Neural cell (in vitro differentiated cells): ENCODE results near the gene RDH8. TPM values are rescaled to one million over a fixed set of nuclear protein-coding genes. Genes with fewer than 3 reads are reported as not detected.

Experiments
- H2AFZ ChIP-seq: fragments of 200-600, 300-800 bp; sonication (generic), shearing (Covaris generic); 2 replicates; pipeline ENCODE4 v1.6.0; 2014; ENCODE audit warnings: low read depth, mild to moderate bottlenecking, antibody characterized with exemption, low read length, moderate library complexity
- H3F3A ChIP-seq: fragments of 200-600 bp; shearing (Covaris generic); 2 replicates; pipeline ENCODE4 v1.6.1; 2016; ENCODE audit warnings: mild to moderate bottlenecking, moderate library complexity, mixed read lengths, antibody characterized with exemption, low read length; ENCODE audit not compliant: insufficient read depth, poor library complexity, severe bottlenecking
- H3K27ac ChIP-seq: fragments of 200-600, 300-800 bp; sonication (generic), shearing (Covaris generic); 2 replicates; pipeline ENCODE4 v1.5.1; 2014; ENCODE audit warnings: mild to moderate bottlenecking, low read length, moderate library complexity
- H3K27me3 ChIP-seq: fragments of 300-800, 200-600 bp; sonication (generic), shearing (Covaris generic); 2 replicates; pipeline ENCODE4 v1.6.0; 2014; ENCODE audit warnings: mild to moderate bottlenecking, low read depth, low read length, moderate library complexity; ENCODE audit not compliant: insufficient read depth
- H3K36me3 ChIP-seq: fragments of 300-800, 200-600 bp; sonication (generic), shearing (Covaris generic); 2 replicates; pipeline ENCODE4 v1.5.1; 2014; ENCODE audit warnings: mild to moderate bottlenecking, antibody characterized with exemption, low read length, moderate library complexity; ENCODE audit not compliant: insufficient read depth
- H3K4me2 ChIP-seq: fragments of 300-800, 200-600 bp; sonication (generic), shearing (Covaris generic); 2 replicates; pipeline ENCODE4 v1.6.0; 2014; ENCODE audit warnings: mild to moderate bottlenecking, low read length
- H3K4me3 ChIP-seq: fragments of 300-800, 200-600 bp; sonication (generic), shearing (Covaris generic); 2 replicates; pipeline ENCODE4 v1.5.1; 2014; ENCODE audit warnings: mild to moderate bottlenecking, low read length, moderate library complexity
- H3K79me2 ChIP-seq: fragments of 200-600 bp; shearing (Covaris generic); replicated peaks from 2 replicates; pipeline ENCODE4 v1.6.0; 2014; ENCODE audit warnings: mild to moderate bottlenecking, low read length, moderate library complexity; ENCODE audit not compliant: insufficient read depth
- H3K9ac ChIP-seq: fragments of 300-800, 200-600 bp; sonication (generic), shearing (Covaris generic); 2 replicates; pipeline ENCODE4 v1.6.1; 2016; ENCODE audit warnings: mild to moderate bottlenecking, low read length, mixed read lengths
- H3K9me2 ChIP-seq: fragments of 200-600 bp; shearing (Covaris generic); 2 replicates; pipeline ENCODE4 v1.6.1; 2016; ENCODE audit warnings: mild to moderate bottlenecking, low read length, mixed read lengths; ENCODE audit not compliant: insufficient read depth
- H3K9me3 ChIP-seq: fragments of 200-600, 300-800 bp; sonication (generic), shearing (Covaris generic); 2 replicates; pipeline ENCODE4 v1.6.1; 2016; ENCODE audit warnings: mild to moderate bottlenecking, mixed run types, low read length, moderate library complexity, mixed read lengths
- H4K20me1 ChIP-seq: fragments of 200-600 bp; shearing (Covaris generic); 2 replicates; pipeline ENCODE4 v1.6.1; 2016; ENCODE audit warnings: mild to moderate bottlenecking, mixed run types; ENCODE audit not compliant: insufficient read depth
- CTCF ChIP-seq: fragments of 450-650 bp; IDR thresholded peaks from 2 replicates; pipeline ENCODE4 v1.5.1; 2014; ENCODE audit warnings: antibody characterized with exemption, mild to moderate bottlenecking, moderate library complexity; ENCODE audit not compliant: poor library complexity, severe bottlenecking
- EP300 ChIP-seq: fragments of 450-650 bp; conservative IDR thresholded peaks from 2 replicates; pipeline ENCODE4 v1.6.1; 2014; ENCODE audit warnings: antibody characterized with exemption, mild to moderate bottlenecking, moderate library complexity; ENCODE audit not compliant: poor library complexity, severe bottlenecking
- EZH2 ChIP-seq: fragments of 200-600, 300-800 bp; shearing (Covaris generic), sonication (generic); IDR thresholded peaks from 2 replicates; pipeline ENCODE4 v1.6.1; 2014; ENCODE audit warnings: antibody characterized with exemption, low read length, borderline replicate concordance, mild to moderate bottlenecking; ENCODE audit not compliant: insufficient read depth, poor library complexity, severe bottlenecking
- MXI1 ChIP-seq: fragments of 450-650 bp; conservative IDR thresholded peaks from 2 replicates; pipeline ENCODE4 v1.6.1; 2014; ENCODE audit warnings: antibody characterized with exemption, mild to moderate bottlenecking; ENCODE audit not compliant: poor library complexity, severe bottlenecking
- POLR2AphosphoS5 ChIP-seq: IDR thresholded peaks from 2 replicates; pipeline ENCODE4 v1.6.1; 2012
- RAD21 ChIP-seq: fragments of 450-650 bp; conservative IDR thresholded peaks from 2 replicates; pipeline ENCODE4 v1.6.1; 2014; ENCODE audit warnings: antibody characterized with exemption, mild to moderate bottlenecking, moderate library complexity
- SMC3 ChIP-seq: fragments of 450-650 bp; conservative IDR thresholded peaks from 2 replicates; pipeline ENCODE4 v1.6.1; 2014; ENCODE audit warnings: antibody characterized with exemption, mild to moderate bottlenecking, moderate library complexity; ENCODE audit not compliant: poor library complexity
- TAF1 ChIP-seq: IDR thresholded peaks from 2 replicates; pipeline ENCODE4 v1.6.1; 2012; ENCODE audit warnings: low read depth
- polyA plus RNA-seq: library from polyadenylated mRNA; depleted of rRNA; stranded (reverse); fragments of >200 nt; gene quantifications from 2 replicates; pipeline ENCODE4 v1.2.3, GENCODE V29; 2014
- TF ChIP-seq, protein P1 (sequence below): IDR thresholded peaks from 2 replicates; pipeline ENCODE4 v1.6.1; 2012; ENCODE audit warnings: borderline replicate concordance

Gene RDH8
- polyA plus RNA-seq, 1 donor from 2014 or later, result not detected

DNA sequence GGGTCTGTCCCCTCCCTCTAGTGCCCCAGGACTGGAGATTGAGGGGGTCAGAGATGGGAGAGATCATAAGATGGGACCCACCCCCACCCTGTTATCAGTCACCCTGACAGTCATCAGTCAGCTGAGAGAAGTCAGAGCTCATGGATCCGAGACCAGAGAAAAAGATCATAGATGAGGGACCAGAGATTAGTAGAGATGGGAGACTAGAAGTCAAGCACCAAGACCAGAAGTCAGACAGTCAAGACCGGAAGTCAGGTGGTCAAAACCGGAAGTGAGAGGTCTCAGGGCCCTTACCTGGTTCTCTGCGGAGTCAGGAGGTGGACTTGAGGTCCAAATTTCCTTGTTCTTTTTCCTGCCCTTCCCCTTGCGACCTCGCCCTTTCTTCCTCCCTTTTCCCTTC lies 10.0 kb upstream of the RDH8 start:
- Histone ChIP-seq H4K20me1 (no peaks in the 10 kb centered on the region), H3F3A (no peaks in the 10 kb centered on the region), H3K9me2 (no peaks in the 10 kb centered on the region), H3K27ac (no peak overlapping the region), H3K9me3 (no peaks in the 10 kb centered on the region), H3K4me2 (no peak overlapping the region), H3K4me3 (no peak overlapping the region), H3K9ac (no peak overlapping the region), H3K27me3 (peaks cover 1% of the 10 kb centered on the region), H2AFZ (no peak overlapping the region), H3K79me2 (no peaks in the 10 kb centered on the region), H3K36me3 (no peaks in the 10 kb centered on the region)
- no peak for TF ChIP-seq SMC3
- no peak for TF ChIP-seq RAD21
- TF ChIP-seq TAF1, result no peak
- no peak for TF ChIP-seq POLR2AphosphoS5
- no peak for TF ChIP-seq MXI1
- TF ChIP-seq CTCF, result no peak
- no peak for TF ChIP-seq EP300
- TF ChIP-seq EZH2, result no peak
- TF ChIP-seq, protein P1, sequence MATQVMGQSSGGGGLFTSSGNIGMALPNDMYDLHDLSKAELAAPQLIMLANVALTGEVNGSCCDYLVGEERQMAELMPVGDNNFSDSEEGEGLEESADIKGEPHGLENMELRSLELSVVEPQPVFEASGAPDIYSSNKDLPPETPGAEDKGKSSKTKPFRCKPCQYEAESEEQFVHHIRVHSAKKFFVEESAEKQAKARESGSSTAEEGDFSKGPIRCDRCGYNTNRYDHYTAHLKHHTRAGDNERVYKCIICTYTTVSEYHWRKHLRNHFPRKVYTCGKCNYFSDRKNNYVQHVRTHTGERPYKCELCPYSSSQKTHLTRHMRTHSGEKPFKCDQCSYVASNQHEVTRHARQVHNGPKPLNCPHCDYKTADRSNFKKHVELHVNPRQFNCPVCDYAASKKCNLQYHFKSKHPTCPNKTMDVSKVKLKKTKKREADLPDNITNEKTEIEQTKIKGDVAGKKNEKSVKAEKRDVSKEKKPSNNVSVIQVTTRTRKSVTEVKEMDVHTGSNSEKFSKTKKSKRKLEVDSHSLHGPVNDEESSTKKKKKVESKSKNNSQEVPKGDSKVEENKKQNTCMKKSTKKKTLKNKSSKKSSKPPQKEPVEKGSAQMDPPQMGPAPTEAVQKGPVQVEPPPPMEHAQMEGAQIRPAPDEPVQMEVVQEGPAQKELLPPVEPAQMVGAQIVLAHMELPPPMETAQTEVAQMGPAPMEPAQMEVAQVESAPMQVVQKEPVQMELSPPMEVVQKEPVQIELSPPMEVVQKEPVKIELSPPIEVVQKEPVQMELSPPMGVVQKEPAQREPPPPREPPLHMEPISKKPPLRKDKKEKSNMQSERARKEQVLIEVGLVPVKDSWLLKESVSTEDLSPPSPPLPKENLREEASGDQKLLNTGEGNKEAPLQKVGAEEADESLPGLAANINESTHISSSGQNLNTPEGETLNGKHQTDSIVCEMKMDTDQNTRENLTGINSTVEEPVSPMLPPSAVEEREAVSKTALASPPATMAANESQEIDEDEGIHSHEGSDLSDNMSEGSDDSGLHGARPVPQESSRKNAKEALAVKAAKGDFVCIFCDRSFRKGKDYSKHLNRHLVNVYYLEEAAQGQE, result no peak

- H3K9ac ChIP-seq, result no peak overlapping the region
- H3K36me3 ChIP-seq, result no peaks in the 10 kb centered on the region
- no peaks in the 10 kb centered on the region for H3K79me2 ChIP-seq
- no peak overlapping the region for H3K4me3 ChIP-seq
- no peak overlapping the region for H3K4me2 ChIP-seq
- H3K27ac ChIP-seq, result no peak overlapping the region
- H3F3A ChIP-seq, result no peaks in the 10 kb centered on the region
- no peaks in the 10 kb centered on the region for H3K9me3 ChIP-seq
- no peak for TF ChIP-seq MXI1
- TF ChIP-seq TAF1, result no peak
- TF ChIP-seq EZH2, result no peak
- no peak for TF ChIP-seq SMC3
- TF ChIP-seq EP300, result no peak
- TF ChIP-seq, protein P1, result no peak
- TF ChIP-seq POLR2AphosphoS5, result no peak
- TF ChIP-seq CTCF, result no peak
- no peak for TF ChIP-seq RAD21
- no peaks in the 10 kb centered on the region for H3K9me2 ChIP-seq
- H2AFZ ChIP-seq, result no peak overlapping the region
- no peaks in the 10 kb centered on the region for H4K20me1 ChIP-seq
- H3K27me3 ChIP-seq, result peaks cover 15% of the 10 kb centered on the region
Measured at GRCh38 chr19:10004617-10005016, 8.7 kb upstream of the RDH8 start.
